H7 (cell line): Measurements from ENCODE around the gene SNAI1. TPM values are rescaled to one million over a fixed set of nuclear protein-coding genes. Genes with fewer than 3 reads are reported as not detected.
"Not testable (repeated sequence)": the region's sequence is repeated elsewhere in the genome, so short reads cannot be mapped to it uniquely, and the experiment has no call there.

ENCODE experiments used
- DNase-seq: peaks from one replicate; pipeline ENCODE4 v3.0.0; 2012
- H3K27me3 ChIP-seq: 2 replicates; pipeline ENCODE4 v1.6.0; 2011; ENCODE audit warnings: mild to moderate bottlenecking, low read length; ENCODE audit not compliant: control insufficient read depth, insufficient read depth
- H3K36me3 ChIP-seq: replicated peaks from 2 replicates; pipeline ENCODE4 v1.5.1; 2011; ENCODE audit warnings: low read length; ENCODE audit not compliant: control insufficient read depth, insufficient read depth
- H3K4me3 ChIP-seq: 2 replicates; pipeline ENCODE4 v1.5.1; 2011; ENCODE audit warnings: low read depth, mild to moderate bottlenecking, control low read depth, low read length, moderate library complexity; ENCODE audit not compliant: insufficient read depth
- total RNA-seq: library from RNA; depleted of rRNA; stranded (reverse); fragments of >200 nt; shearing (Covaris generic); gene quantifications from 2 replicates; pipeline ENCODE4 v1.2.3, GENCODE V29; 2014

SNAI1 gene
- total RNA-seq, 1 experiment from 2014 or later: 9.4 TPM

- DNase-seq: no peak
- Histone ChIP-seq H3K27me3 (peaks cover 14% of the 10 kb centered on the region), H3K36me3 (no peaks in the 10 kb centered on the region), H3K4me3 (no peak overlapping the region)
These were observed 24.6 kb downstream of the SNAI1 start for GRCh38 chr20:50007369-50007768.

- peak; percentile 20 for DNase-seq
- peaks cover 14% of the 10 kb centered on the region for H3K27me3 ChIP-seq
These were observed 25.2 kb downstream of the SNAI1 start for GRCh38 chr20:50008007-50008406.

GRCh38 chr20:50009521-50010454, 27.0 kb downstream of the SNAI1 start:
- H3K27me3 ChIP-seq: peaks cover 14% of the 10 kb centered on the region
- peak overlapping the region; percentile 26 for H3K4me3 ChIP-seq
- no peaks in the 10 kb centered on the region for H3K36me3 ChIP-seq
- peak; percentile 88 for DNase-seq

More at GRCh38 chr20:50008007-50008406, 25.2 kb downstream of the SNAI1 start:
- H3K36me3 ChIP-seq: no peaks in the 10 kb centered on the region
- no peak overlapping the region for H3K4me3 ChIP-seq

GRCh38 chr20:50011597-50011996, 28.8 kb downstream of the SNAI1 start:
- H3K4me3 ChIP-seq, H3K36me3 ChIP-seq: not testable (repeated sequence)
- peak; percentile 20 for DNase-seq
- peaks cover 14% of the 10 kb centered on the region for H3K27me3 ChIP-seq

GRCh38 chr20:50012282-50013263, 29.8 kb downstream of the SNAI1 start:
- peak; percentile 66 for DNase-seq
- peaks cover 14% of the 10 kb centered on the region for H3K27me3 ChIP-seq

GRCh38 chr20:50013976-50014375, 31.2 kb downstream of the SNAI1 start:
- Histone ChIP-seq H3K27me3 (peaks cover 14% of the 10 kb centered on the region), H3K36me3 (no peaks in the 10 kb centered on the region), H3K4me3 (no peak overlapping the region)
- no peak for DNase-seq

More at GRCh38 chr20:50012282-50013263, 29.8 kb downstream of the SNAI1 start:
- H3K4me3 ChIP-seq: no peak overlapping the region
- no peaks in the 10 kb centered on the region for H3K36me3 ChIP-seq

GRCh38 chr20:50014570-50015562, 32.1 kb downstream of the SNAI1 start:
- Histone ChIP-seq H3K4me3 (no peak overlapping the region), H3K27me3 (peaks cover 9% of the 10 kb centered on the region; the same call in 1 of the 2 replicates), H3K36me3 (no peaks in the 10 kb centered on the region)
- peak; percentile 81 for DNase-seq

- Histone ChIP-seq H3K4me3 (no peak overlapping the region), H3K27me3 (peaks cover 3% of the 10 kb centered on the region; the same call in 1 of the 2 replicates), H3K36me3 (no peaks in the 10 kb centered on the region)
- peak; percentile 54 for DNase-seq
These were observed 32.8 kb downstream of the SNAI1 start for GRCh38 chr20:50015636-50015992.

GRCh38 chr20:50015993-50016770, 33.4 kb downstream of the SNAI1 start:
- Histone ChIP-seq H3K27me3 (no peaks in the 10 kb centered on the region), H3K4me3 (no peak overlapping the region), H3K36me3 (no peaks in the 10 kb centered on the region)
- DNase-seq: peak; percentile 66

GRCh38 chr20:50017160-50017559, 34.4 kb downstream of the SNAI1 start:
- Histone ChIP-seq H3K4me3 (no peak overlapping the region), H3K36me3 (no peaks in the 10 kb centered on the region), H3K27me3 (no peaks in the 10 kb centered on the region)
- no peak for DNase-seq

GRCh38 chr20:50017576-50018248, 34.9 kb downstream of the SNAI1 start:
- Histone ChIP-seq H3K36me3 (no peaks in the 10 kb centered on the region), H3K27me3 (no peaks in the 10 kb centered on the region)
- DNase-seq: no peak

GRCh38 chr20:50019466-50020256, 36.9 kb downstream of the SNAI1 start:
- Histone ChIP-seq H3K36me3 (no peaks in the 10 kb centered on the region), H3K27me3 (no peaks in the 10 kb centered on the region), H3K4me3 (no peak overlapping the region)
- DNase-seq: no peak

More at GRCh38 chr20:50017576-50018248, 34.9 kb downstream of the SNAI1 start:
- H3K4me3 ChIP-seq: no peak overlapping the region
